Ishikawa (cell line): ENCODE results near the gene FBXO10.

ENCODE experiments used
- CREB1 ChIP-seq: IDR thresholded peaks from 2 replicates; pipeline ENCODE4 v1.6.1; 2012; ENCODE audit warnings: low read depth
- EGR1 ChIP-seq: IDR thresholded peaks from 2 replicates; pipeline ENCODE4 v1.6.1; 2012
- EP300 ChIP-seq: IDR thresholded peaks from 2 replicates; pipeline ENCODE4 v1.6.1; 2012; ENCODE audit warnings: borderline replicate concordance
- NFIC ChIP-seq: IDR thresholded peaks from 2 replicates; pipeline ENCODE4 v1.6.1; 2012
- RAD21 ChIP-seq: IDR thresholded peaks from 2 replicates; pipeline ENCODE4 v1.6.1; 2012; ENCODE audit warnings: low read depth
- REST ChIP-seq: IDR thresholded peaks from 2 replicates; pipeline ENCODE4 v1.6.1; 2012; ENCODE audit warnings: low read depth, mild to moderate bottlenecking
- YY1 ChIP-seq: IDR thresholded peaks from 2 replicates; pipeline ENCODE4 v1.6.1; 2012; ENCODE audit warnings: low read depth
- ZBTB7A ChIP-seq: IDR thresholded peaks from 2 replicates; pipeline ENCODE4 v1.6.1; 2012; ENCODE audit warnings: low read depth

GRCh38 chr9:37625036-37625757 is 49.0 kb upstream of the FBXO10 start:
- TF ChIP-seq NFIC (no peak), RAD21 (no peak), REST (peak; percentile 69), YY1 (no peak), ZBTB7A (no peak), CREB1 (no peak), EP300 (no peak), EGR1 (no peak)
